GM23338 (cell line): ENCODE results near the gene METTL17. TPM values are rescaled to one million over a fixed set of nuclear protein-coding genes. Genes with fewer than 3 reads are reported as not detected.

Experiments used
- ATAC-seq: fragments of 200-7000 bp; cut with Tn5 transposase; 3 replicates; pipeline ENCODE4 v1.9.1; 2020
- DNase-seq: peaks from one replicate; pipeline ENCODE4 v3.0.0-alpha.2; 2015; ENCODE audit warnings: low spot score
- H2AFZ ChIP-seq: fragments of 200-600 bp; sonication (generic); 2 replicates; pipeline ENCODE4 v1.8.0; 2016; ENCODE audit warnings: antibody characterized with exemption, mild to moderate bottlenecking, moderate library complexity
- H3F3A ChIP-seq: fragments of 200-600 bp; sonication (generic); replicated peaks from 2 replicates; pipeline ENCODE4 v1.8.0; 2017; ENCODE audit warnings: antibody characterized with exemption, mixed run types, low read depth
- H3K27ac ChIP-seq: fragments of 200-600 bp; sonication (generic); 2 replicates; pipeline ENCODE4 v1.6.1; 2016; ENCODE audit warnings: low read depth
- H3K27me3 ChIP-seq: fragments of 200-600 bp; sonication (generic); 2 replicates; pipeline ENCODE4 v1.8.0; 2016; ENCODE audit warnings: mild to moderate bottlenecking, mixed run types, moderate library complexity; ENCODE audit not compliant: insufficient read depth
- H3K36me3 ChIP-seq: fragments of 200-600 bp; sonication (generic); 2 replicates; pipeline ENCODE4 v1.8.0; 2016; ENCODE audit warnings: mild to moderate bottlenecking; ENCODE audit not compliant: insufficient read depth
- H3K4me1 ChIP-seq: fragments of 200-600 bp; sonication (generic); 2 replicates; pipeline ENCODE4 v1.8.0; 2016; ENCODE audit warnings: mild to moderate bottlenecking, moderate library complexity; ENCODE audit not compliant: insufficient read depth
- H3K4me2 ChIP-seq: fragments of 200-600 bp; sonication (generic); 2 replicates; pipeline ENCODE4 v1.7.1; 2017; ENCODE audit warnings: mixed run types
- H3K4me3 ChIP-seq: fragments of 200-600 bp; sonication (generic); 2 replicates; pipeline ENCODE4 v1.6.1; 2016; ENCODE audit warnings: mixed run types
- H3K79me2 ChIP-seq: fragments of 200-600 bp; sonication (generic); replicated peaks from 2 replicates; pipeline ENCODE4 v1.8.0; 2017; ENCODE audit warnings: mild to moderate bottlenecking; ENCODE audit not compliant: insufficient read depth
- H3K9me2 ChIP-seq: fragments of 200-600 bp; sonication (generic); 2 replicates; pipeline ENCODE4 v1.8.0; 2017; ENCODE audit not compliant: insufficient read depth
- H4K20me1 ChIP-seq: fragments of 200-600 bp; sonication (generic); replicated peaks from 2 replicates; pipeline ENCODE4 v1.8.0; 2017; ENCODE audit warnings: mild to moderate bottlenecking; ENCODE audit not compliant: insufficient read depth
- H3K27ac Mint-ChIP-seq: 2 replicates; pipeline ENCODE4 v1.8.0; 2020; ENCODE audit warnings: inconsistent platforms, mild to moderate bottlenecking, moderate library complexity, mixed read lengths
- H3K27me3 Mint-ChIP-seq: 3 replicates; pipeline ENCODE4 v1.8.0; 2022; ENCODE audit warnings: low read depth, mild to moderate bottlenecking, moderate library complexity, mixed read lengths, inconsistent platforms; ENCODE audit not compliant: insufficient read depth, poor library complexity
- H3K36me3 Mint-ChIP-seq: 3 replicates; pipeline ENCODE4 v1.8.0; 2021; ENCODE audit warnings: low read depth, mild to moderate bottlenecking, inconsistent platforms, moderate library complexity, mixed read lengths
- H3K4me1 Mint-ChIP-seq: 3 replicates; pipeline ENCODE4 v1.8.0; 2020; ENCODE audit warnings: mild to moderate bottlenecking, inconsistent platforms, mixed read lengths
- H3K4me3 Mint-ChIP-seq: 3 replicates; pipeline ENCODE4 v1.8.0; 2021; ENCODE audit warnings: moderate library complexity, mild to moderate bottlenecking, inconsistent platforms, mixed read lengths
- H3K9me3 Mint-ChIP-seq: 3 replicates; pipeline ENCODE4 v1.8.0; 2020; ENCODE audit warnings: moderate library complexity, mild to moderate bottlenecking, inconsistent platforms, mixed read lengths
- EZH2 ChIP-seq: fragments of 200-600 bp; sonication (generic); IDR thresholded peaks from one replicate; pipeline ENCODE4 v1.8.0; 2017; ENCODE audit warnings: antibody characterized with exemption, mild to moderate bottlenecking, low read depth; ENCODE audit not compliant: unreplicated experiment
- EZH2phosphoT487 ChIP-seq: fragments of 200-600 bp; sonication (generic); IDR thresholded peaks from one replicate; pipeline ENCODE4 v1.8.1; 2018; ENCODE audit warnings: antibody characterized with exemption; ENCODE audit not compliant: unreplicated experiment
- JUNB ChIP-seq: IDR thresholded peaks from one replicate; pipeline ENCODE4 v1.6.1; 2016; ENCODE audit warnings: antibody characterized with exemption; ENCODE audit not compliant: unreplicated experiment
- NANOG ChIP-seq: IDR thresholded peaks from 2 replicates; pipeline ENCODE4 v1.6.1; 2016; ENCODE audit warnings: antibody characterized with exemption, borderline replicate concordance
- POLR2AphosphoS5 ChIP-seq: IDR thresholded peaks from 2 replicates; pipeline ENCODE4 v1.6.1; 2016; ENCODE audit warnings: antibody characterized with exemption, low read depth
- STAT1 ChIP-seq: IDR thresholded peaks from one replicate; pipeline ENCODE4 v1.6.1; 2016; ENCODE audit warnings: antibody characterized with exemption; ENCODE audit not compliant: unreplicated experiment
- ZNF114 ChIP-seq: fragments of 250-450 bp; sonication (Bioruptor Pico); IDR thresholded peaks from 2 replicates; pipeline ENCODE4 v1.5.0; 2020; ENCODE audit warnings: mild to moderate bottlenecking, moderate library complexity
- ZNF331 ChIP-seq: fragments of 250-450 bp; sonication (Bioruptor Pico); IDR thresholded peaks from 2 replicates; pipeline ENCODE4 v1.5.0; 2020; ENCODE audit warnings: low read depth, mild to moderate bottlenecking, moderate library complexity
- polyA plus RNA-seq: library from polyadenylated mRNA; unstranded; fragments of >200 nt; fragmentation: Nextera tagmentation; extraction: Ambion mirVana; gene quantifications from 2 replicates; pipeline ENCODE4 v1.2.1, GENCODE V29; 2016
- total RNA-seq: library from RNA; depleted of rRNA; stranded (reverse); fragments of >200 nt; shearing (Covaris generic); gene quantifications from 2 replicates; pipeline ENCODE4 v1.2.3, GENCODE V29; 2014
- TF ChIP-seq, protein P1 (sequence below): IDR thresholded peaks from one replicate; pipeline ENCODE4 v1.6.1; 2018; ENCODE audit warnings: antibody characterized with exemption; ENCODE audit not compliant: unreplicated experiment
- TF ChIP-seq, protein P2 (sequence below): IDR thresholded peaks from 2 replicates; pipeline ENCODE4 v1.6.1; 2016; ENCODE audit warnings: antibody characterized with exemption
- TF ChIP-seq, protein P3 (sequence below), 2 experiments: fragments of 200-600 bp in 1 of 2; sonication (generic) in 1 of 2; conservative IDR thresholded peaks; 2 replicates each; pipeline versions ENCODE4 v1.5.1 to v1.6.1; 2016 to 2017; ENCODE audit warnings: antibody characterized with exemption in 2 of 2, low read depth in 2 of 2, mild to moderate bottlenecking in 2 of 2, moderate library complexity in 1 of 2

METTL17 gene
- total and polyA plus RNA-seq, 2 experiments from 2014 or later, result 74.9 to 156 TPM

DNA sequence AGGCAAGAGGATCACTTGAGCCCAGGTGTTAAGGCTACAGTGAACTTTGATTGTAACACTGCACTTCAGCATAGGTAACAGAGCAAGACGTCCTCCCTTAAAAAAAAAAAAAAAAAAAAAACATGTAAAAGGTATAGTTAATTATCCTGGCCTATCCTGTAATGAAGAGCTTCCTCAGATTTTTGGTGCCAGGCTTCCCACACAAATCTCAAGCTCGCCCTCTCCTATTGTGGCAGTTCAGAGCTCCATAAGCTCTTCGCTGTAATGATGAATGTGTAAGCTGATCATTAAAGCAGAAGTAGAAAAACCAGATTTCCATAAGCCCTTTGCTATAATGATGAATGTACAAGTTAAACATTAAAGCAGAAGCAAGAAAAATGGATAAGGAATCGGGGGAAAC is 7.3 kb downstream of the METTL17 start:
- Mint-ChIP-seq H3K9me3 (no peaks in the 10 kb centered on the region), H3K36me3 (peaks cover 45% of the 10 kb centered on the region), H3K27me3 (peaks cover 2% of the 10 kb centered on the region), H3K4me1 (peaks cover 23% of the 10 kb centered on the region), H3K4me3 (no peak overlapping the region), H3K27ac (no peak overlapping the region)
- Histone ChIP-seq H3K79me2 (peaks cover 7% of the 10 kb centered on the region; the same call in 1 of the 2 replicates), H3F3A (0 out of 2 replicates have a peak, but pooled peaks cover 4% of the 10 kb centered on the region), H3K4me1 (peaks cover 6% of the 10 kb centered on the region), H4K20me1 (no peaks in the 10 kb centered on the region; the same call in 1 of the 2 replicates), H3K27ac (no peak overlapping the region), H3K4me3 (no peak overlapping the region), H3K4me2 (no peak overlapping the region), H2AFZ (no peak overlapping the region), H3K9me2 (no peaks in the 10 kb centered on the region), H3K36me3 (peaks cover 42% of the 10 kb centered on the region), H3K27me3 (no peaks in the 10 kb centered on the region)
- DNase-seq, result no peak
- TF ChIP-seq NANOG (no peak), EZH2phosphoT487 (no peak), ZNF114 (no peak), JUNB (no peak), ZNF331 (CRISPR knock-in tag) (no peak), POLR2AphosphoS5 (no peak), STAT1 (no peak), EZH2 (no peak)
- TF ChIP-seq, protein P1, sequence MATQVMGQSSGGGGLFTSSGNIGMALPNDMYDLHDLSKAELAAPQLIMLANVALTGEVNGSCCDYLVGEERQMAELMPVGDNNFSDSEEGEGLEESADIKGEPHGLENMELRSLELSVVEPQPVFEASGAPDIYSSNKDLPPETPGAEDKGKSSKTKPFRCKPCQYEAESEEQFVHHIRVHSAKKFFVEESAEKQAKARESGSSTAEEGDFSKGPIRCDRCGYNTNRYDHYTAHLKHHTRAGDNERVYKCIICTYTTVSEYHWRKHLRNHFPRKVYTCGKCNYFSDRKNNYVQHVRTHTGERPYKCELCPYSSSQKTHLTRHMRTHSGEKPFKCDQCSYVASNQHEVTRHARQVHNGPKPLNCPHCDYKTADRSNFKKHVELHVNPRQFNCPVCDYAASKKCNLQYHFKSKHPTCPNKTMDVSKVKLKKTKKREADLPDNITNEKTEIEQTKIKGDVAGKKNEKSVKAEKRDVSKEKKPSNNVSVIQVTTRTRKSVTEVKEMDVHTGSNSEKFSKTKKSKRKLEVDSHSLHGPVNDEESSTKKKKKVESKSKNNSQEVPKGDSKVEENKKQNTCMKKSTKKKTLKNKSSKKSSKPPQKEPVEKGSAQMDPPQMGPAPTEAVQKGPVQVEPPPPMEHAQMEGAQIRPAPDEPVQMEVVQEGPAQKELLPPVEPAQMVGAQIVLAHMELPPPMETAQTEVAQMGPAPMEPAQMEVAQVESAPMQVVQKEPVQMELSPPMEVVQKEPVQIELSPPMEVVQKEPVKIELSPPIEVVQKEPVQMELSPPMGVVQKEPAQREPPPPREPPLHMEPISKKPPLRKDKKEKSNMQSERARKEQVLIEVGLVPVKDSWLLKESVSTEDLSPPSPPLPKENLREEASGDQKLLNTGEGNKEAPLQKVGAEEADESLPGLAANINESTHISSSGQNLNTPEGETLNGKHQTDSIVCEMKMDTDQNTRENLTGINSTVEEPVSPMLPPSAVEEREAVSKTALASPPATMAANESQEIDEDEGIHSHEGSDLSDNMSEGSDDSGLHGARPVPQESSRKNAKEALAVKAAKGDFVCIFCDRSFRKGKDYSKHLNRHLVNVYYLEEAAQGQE, result no peak
- TF ChIP-seq, protein P2, sequence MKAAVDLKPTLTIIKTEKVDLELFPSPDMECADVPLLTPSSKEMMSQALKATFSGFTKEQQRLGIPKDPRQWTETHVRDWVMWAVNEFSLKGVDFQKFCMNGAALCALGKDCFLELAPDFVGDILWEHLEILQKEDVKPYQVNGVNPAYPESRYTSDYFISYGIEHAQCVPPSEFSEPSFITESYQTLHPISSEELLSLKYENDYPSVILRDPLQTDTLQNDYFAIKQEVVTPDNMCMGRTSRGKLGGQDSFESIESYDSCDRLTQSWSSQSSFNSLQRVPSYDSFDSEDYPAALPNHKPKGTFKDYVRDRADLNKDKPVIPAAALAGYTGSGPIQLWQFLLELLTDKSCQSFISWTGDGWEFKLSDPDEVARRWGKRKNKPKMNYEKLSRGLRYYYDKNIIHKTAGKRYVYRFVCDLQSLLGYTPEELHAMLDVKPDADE, result no peak
- TF ChIP-seq, protein P3, sequence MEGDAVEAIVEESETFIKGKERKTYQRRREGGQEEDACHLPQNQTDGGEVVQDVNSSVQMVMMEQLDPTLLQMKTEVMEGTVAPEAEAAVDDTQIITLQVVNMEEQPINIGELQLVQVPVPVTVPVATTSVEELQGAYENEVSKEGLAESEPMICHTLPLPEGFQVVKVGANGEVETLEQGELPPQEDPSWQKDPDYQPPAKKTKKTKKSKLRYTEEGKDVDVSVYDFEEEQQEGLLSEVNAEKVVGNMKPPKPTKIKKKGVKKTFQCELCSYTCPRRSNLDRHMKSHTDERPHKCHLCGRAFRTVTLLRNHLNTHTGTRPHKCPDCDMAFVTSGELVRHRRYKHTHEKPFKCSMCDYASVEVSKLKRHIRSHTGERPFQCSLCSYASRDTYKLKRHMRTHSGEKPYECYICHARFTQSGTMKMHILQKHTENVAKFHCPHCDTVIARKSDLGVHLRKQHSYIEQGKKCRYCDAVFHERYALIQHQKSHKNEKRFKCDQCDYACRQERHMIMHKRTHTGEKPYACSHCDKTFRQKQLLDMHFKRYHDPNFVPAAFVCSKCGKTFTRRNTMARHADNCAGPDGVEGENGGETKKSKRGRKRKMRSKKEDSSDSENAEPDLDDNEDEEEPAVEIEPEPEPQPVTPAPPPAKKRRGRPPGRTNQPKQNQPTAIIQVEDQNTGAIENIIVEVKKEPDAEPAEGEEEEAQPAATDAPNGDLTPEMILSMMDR (conservative IDR thresholded peaks at IDR 0.05; ENCODE audit: low read depth in 2 of 2), result no peak
- no peak for ATAC-seq
